NCI-H146 (cell line): ENCODE results near the gene NUMBL.
"Not testable (repeated sequence)": the region's sequence is repeated elsewhere in the genome, so short reads cannot be mapped to it uniquely, and the experiment has no call there.

Experiments used
- DNase-seq: peaks from one replicate; lab custom pipeline; 2025; lab: John Stamatoyannopoulos, UW

NUMBL gene

DNA sequence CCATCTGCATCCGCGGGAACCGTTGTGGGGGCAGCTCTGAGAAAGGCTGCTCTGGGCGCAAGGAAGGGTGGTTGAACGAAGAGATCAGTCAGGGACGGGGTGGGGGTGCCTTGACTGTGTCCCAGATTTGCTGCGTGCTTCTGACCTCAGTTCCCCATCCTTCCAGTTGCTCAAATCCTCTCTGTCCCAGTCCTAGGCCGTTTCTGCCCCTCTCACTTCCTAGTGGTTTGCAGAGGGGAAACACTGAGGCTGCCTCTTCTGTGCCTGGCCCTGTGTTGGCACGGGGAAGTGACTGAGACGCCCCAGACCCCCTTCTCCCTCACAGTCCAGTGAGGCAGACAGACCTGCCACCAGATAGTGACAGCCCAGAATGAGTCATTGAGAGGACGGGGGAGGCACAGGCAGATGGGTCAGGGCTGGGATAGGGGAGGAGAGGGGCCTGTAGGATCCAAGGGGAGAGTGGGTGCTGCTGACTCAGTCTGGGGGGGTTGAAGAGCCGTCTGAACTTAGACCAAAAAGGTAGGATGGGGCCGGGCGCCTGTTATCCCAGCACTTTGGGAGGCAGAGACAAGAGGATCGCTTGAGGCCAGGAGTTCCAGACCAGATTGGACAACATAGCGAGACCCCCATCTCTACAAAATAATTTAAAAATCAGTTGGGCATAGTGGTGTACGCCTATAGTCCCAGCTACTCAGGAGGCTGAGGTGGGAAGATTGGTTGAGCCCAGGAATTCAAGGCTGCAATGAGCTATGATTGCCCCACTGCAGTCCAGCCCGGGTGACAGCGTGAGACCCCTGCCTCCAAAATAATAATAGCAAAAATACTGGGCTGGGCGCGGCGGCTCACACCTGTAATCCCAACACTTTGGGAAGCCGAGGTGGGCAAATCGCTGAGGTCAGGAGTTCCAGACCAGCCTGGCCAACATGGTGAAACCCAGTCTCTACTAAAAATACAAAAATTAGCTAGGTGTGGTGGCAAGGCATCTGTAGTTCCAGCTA is 26.5 kb downstream of the NUMBL start:
- no peak for DNase-seq

DNA sequence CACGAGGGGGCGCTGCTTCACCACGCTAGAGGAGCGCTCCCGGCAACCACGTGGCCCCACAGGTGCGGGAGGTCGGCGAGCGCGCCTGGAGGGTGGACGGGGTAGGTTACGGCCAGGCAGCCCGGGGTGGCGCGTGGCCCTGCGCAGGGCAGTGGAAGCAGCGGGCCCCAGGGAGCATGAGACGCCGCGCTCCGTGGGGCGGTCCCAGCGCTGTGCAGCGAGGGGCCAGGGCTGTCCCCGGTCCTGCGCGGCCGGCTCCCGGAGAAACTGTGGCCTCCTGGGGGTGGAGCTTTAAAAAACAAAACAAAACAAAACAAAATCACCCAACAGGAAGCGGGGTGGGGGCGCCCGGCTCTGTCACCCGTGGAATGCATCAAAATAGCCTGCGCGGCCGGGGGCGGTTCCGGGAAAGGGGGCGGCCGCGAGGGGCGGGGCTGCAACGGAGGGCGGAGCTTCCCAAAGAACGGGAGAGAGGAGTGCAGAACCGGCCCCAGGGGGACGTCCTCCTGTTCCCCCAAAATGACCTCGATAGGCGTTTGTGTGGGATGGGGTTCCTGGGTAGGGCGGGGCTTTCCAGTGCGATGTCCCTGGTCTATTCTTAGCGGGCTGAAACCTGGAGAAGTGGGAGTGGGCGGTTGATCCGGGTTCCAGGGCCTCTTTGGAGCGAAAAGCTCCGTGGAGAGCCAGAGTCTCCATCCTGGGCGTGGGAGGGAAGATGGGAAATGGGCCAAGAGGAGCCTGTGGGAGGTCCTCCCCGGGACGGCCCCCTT is 27.3 kb downstream of the NUMBL start:
- peak; percentile 88 for DNase-seq

DNA sequence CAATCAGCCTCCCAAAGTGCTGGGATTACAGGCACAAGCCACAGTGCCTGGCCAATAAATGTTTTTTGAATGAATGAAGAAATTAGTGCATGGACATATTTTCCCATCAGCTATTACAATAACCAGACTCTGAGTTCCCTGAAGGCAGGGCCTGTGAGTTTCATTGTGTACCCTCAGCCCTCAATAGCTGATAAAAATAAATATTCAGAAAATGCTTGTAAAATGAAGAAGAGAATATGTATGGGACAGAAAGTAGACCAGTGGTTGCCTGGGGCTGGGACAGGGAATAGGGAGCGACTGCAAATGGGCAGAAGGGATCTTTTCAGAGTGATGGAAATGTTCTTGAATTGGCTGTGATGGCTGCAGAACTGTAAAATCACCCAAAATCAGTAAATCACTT is 28.8 kb downstream of the NUMBL start:
- DNase-seq: no peak

DNA sequence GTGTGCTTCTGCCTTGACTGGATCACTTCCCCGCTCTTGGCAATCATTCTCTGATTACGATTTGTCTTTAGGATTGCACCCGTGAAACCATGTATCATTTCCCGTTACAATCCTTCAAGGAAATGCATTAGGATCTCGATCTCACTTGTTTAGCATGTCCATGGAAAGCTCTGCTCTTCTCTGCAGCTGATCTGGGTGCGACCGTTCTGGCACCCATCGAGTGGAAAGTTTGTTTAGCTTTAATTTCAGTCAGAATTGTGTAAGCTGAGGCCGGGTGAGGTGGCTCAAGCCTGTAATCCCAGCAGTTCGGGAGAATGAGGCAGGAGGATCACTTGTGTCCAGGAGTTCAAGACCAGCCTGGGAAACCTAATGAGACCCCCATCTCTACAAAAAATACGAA is 30.9 kb downstream of the NUMBL start:
- no peak for DNase-seq

DNA sequence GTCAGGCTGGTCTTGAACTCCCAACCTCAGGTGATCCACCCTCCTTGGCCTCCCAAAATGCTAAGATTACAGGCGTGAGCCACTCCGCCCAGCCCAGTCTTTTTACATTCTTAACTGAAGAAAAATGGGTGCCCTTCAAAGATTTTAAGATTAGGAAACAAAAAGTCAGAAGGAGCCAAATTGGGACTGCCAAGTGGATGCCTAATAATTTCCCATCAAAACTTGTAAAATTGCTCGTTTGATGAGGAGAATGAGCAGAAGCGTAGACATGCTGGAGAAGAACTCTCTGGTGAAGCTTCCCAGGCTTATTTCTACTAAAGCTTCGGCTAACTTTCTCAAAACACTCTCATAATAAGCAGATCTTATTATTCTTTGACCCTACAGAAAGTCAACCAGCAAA is 31.3 kb downstream of the NUMBL start:
- no peak for DNase-seq

DNA sequence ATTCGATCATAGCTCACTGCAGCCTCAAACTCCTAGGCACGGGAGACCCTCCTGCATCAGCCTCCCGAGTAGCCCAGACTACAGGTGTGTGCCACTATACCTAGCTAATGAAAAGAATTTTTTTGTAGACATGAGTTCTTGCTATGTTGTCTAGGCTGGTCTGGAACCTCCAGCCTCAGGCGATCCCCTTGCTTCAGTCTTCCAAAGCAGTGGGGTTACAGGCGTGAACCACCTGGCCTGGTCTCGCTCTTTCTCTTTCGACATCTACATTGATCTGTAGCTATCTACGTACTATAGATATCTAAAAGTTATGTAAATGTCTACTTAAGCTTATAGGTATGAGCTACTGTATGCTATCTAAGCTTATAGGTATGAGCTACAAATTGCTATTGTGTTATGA is 32.4 kb downstream of the NUMBL start:
- no peak for DNase-seq

DNA sequence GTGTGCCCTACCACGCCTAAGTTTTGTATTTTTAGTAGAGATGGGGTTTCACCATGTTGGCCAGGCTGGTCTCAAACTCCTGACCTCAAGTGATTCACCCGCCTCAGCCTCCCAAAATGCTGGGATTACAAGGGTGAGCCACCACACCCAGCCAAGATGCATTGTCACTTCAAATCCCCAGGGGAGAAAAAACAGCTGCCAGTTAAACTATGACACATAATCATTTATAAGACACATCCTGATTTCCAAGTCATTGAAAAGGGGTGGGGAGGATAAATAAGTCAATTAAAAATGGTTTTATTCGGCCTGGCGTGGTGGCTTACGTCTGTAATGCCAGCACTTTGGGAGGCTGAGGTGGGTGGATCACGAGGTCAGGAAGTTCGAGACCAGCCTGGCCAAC is 34.8 kb downstream of the NUMBL start:
- not testable (repeated sequence) for DNase-seq

DNA sequence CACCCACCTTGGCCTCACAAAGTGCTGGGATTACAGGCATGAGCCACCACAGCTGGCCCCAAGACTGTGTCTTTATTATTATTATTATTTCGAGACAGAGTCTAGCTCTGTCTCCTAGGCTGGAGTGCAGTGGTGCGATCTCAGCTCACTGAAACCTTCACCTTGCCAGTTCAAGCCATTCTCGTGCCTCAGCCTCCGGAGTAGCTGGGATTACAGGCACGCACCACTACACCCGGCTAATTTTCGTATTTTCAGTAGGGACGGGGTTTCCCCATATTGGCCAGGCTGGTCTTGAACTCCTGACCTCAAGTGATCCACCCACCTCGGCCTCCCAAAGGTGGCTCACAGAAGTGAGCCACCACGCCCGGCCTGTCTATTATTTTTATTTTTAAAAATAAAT is 38.1 kb downstream of the NUMBL start:
- DNase-seq: not testable (repeated sequence)

DNA sequence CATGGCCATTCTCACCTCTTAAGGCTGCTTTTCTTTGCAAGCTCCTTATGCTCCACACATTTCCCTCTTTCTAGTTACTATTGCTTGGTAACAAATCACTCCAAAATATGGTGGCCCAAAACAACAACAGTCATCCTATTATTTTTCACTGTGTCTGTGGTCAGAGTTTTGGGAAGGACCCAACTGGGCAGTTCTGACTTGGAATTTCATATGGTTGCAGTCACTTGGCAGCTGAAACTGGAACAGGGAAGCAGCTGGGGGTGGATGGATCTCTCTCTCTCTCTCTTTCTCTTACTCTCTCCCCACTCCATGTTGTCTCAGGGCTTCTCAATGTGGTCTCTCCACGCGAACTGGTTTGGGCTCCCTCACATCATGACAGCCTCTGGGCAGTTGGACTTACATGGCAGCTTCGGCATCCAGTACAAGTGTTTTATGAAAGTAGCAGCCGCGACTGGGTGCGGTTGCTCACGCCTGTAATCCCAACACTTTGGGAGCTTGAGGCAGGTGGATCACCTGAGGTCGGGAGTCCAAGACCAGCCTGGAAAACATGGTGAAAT is 39.6 kb downstream of the NUMBL start:
- no peak for DNase-seq

DNA sequence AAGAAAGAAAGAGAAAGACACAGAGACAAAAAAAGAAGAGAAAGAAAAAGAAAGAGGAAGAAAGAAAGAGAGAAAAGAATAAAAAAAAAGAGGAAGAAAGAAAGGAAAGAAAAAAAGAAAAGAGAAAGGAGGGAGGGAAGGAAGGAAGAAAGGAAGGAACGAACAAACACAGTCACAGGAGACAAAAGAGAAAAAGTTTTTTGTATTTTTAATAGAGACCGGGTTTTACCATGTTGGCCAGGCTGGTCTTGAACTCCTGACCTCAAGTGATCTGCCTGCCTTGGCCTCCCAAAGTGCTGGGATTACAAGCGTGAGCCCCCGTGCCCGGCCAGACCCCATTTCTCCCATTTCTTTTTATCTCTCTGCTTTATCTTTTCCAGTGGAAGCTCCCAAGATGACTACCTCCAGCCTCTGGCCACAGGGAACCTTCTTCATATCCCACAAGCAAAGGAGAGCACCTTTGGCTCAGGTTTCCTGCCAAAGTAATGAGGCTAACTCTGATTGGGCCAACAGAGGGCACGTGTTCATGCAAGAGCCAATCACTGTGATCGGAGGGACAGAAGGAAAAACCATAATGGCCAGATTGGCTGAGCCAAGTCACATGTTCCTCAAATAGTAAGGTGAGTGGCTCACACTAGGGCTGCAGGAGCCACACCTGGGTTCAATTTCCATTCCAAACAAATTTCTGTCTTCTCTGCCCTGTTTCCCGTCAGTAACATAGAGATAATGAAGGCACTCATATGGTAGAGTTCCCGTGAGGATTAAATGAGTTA is 40.4 kb downstream of the NUMBL start:
- peak; percentile 10 for DNase-seq

DNA sequence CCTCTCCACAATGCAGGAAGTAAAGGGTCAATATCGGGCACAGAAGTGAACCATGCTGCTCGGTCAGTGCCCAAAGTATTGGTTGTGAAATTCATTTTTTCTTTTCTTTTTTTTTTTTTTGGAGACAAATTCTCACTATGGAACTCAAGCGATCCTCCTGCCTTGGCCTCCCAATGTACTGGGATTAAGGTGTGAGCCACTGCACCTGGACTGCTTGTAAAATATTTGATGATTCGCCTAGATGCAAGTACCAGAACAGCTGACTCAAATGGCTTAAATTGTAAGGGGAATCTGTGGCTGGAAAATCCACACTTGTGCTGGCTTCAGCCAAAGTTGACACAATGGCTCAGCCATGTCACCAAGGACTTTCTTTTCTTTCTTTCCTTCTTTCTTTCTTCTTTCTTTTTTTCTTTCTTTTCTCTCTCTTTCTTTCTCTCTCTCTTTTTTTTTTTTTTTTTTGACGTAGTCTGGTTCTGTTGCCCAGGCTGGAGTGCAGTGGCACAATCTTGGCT is 43.7 kb downstream of the NUMBL start:
- no peak for DNase-seq

DNA sequence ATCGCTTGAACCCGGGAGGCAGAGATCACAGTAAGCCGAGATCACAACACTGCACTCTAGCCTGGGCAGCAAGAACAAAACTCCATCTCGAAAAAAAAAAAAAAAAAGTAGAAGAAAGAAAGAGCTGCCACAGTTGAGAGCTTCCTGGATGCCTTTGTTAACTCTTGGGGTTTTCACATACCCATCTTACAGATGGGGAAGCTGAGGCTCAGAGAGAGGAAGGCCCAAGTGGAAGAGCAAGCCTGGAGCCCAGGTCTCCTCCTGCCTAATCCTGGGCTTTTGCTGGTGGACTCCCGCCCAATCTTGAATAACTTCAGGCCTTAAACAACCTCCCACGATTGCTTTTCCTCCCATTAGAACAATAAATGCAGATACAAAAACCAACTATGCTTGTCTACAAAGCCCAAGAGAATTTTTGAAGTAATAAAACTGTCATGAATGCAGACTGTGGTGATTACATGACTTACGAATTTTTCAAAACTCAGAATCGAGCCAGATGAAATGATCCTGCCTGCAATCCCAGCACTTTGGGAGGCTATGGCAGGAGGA is 47.6 kb downstream of the NUMBL start:
- DNase-seq: no peak

DNA sequence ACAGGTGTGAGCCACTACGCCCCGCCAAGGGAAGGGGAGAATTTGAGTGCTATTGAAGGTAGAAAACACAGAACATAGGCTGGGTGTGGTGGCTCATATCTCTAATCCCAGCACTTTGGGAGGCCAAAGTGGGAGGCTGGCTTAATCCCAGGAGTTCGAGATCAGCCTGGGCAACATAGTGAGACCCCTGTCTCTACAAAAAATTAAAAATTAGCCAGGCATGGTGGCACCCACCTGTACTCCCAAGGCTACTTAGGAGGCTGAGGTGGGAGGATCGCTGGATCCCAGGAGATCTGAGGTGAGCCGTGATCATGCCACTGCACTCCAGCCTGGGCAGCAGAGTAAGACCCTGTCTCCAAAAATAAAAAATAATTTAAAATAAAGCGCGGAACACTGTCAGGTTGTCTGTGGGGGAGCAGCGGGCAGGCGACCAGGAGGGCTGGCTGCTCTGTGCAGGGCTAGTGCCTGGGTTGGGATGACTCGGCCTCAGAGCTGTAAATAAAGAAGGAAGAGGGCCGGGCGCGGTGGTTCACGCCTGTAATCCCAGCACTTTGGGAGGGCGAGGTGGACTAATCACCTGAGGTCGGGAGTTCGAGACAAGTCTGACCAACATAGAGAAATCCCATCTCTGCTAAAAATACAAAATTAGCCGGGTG is 48.3 kb downstream of the NUMBL start:
- no peak for DNase-seq

DNA sequence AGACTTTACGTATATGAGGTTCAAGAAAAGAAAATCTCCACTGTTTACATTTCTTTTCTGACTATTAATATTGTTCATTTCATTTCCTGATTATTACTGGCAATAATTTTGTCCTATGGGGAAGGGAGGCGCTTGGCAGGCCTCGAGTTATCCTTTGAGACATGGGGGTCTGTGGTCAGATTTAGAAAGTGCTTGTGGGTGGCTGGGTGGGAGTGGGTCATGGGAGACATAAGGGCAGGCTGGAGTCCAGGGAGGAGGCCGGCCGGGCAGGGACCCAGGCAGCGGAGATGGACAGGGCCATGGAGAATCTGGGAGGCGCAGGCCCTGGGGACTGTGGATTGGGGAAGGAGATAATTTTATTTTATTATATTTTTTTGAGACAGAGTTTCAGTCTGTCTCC is 49.2 kb downstream of the NUMBL start:
- no peak for DNase-seq

DNA sequence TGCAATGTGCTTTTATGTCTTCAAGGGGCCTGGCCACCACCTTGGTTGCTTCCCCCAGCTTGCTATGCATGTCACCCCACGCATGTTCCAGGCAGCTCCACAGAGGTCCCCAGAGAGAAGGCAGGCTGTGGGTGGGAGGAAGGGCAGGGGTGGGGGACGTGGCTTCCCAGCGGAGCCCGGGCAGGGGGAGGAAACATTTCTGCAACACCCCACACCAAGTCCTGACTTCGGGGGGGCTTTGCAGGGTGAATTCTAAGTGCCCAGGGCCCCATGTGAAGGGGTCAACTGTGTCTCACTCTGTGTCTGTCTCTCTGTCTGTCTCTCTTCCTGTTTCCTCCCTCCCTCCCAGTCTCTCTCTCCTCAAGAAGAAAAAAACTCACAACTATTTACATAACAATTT is 49.7 kb downstream of the NUMBL start:
- no peak for DNase-seq

DNA sequence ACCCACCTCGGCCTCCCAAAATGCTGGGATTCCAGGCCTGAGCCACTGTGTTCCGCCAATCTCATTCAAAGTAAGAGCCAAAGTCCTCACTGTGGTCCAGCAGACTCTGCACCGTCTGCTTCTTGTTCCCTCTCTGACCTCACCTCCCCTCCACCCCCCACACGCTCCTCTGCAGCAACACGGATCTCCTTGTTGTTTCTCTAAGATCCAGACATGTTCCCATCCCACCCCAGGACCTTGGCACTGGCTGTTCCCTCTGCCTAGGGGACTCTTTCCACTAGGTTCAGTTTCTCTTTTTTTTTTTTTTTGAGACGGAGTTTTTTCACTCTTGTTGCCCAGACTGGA is 50.8 kb downstream of the NUMBL start:
- no peak for DNase-seq

DNA sequence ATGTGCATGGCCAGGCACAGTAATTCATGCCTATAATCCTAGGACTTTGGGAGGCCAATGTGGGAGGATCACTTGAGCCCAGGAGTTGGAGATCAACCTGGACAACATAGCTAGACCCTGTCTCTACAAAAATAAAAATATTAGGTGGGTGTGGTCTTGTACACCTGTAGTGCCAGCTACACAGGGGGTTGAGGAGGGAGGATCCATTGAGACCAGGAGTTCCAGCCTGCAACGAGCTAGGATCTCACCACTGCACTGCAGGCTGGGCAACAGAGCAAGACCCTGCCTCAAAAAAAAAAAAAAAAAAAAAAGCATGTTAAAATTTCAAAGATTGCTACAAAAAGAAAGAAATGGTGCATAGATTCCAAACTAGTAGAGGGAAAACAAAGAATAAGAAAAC is 52.1 kb downstream of the NUMBL start:
- no peak for DNase-seq

DNA sequence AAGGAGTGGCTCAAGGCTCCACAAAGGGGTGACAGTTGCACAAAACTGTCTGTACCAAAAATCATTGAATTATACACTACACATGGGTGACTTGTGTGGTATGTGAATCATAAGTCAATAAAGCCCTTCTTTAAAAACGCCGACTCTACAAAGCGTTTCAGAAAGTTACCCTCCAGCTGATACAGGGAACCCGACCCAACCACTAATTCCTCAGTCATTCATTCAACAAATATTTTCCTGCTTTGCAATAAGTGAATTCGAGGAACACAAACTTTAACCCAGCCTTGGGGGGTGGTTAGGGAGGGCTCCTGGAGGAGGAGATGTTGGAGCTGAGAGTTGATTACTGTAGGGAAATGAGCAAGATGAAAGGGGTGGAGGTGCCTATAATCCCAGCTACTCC is 57.2 kb downstream of the NUMBL start:
- DNase-seq: no peak

DNA sequence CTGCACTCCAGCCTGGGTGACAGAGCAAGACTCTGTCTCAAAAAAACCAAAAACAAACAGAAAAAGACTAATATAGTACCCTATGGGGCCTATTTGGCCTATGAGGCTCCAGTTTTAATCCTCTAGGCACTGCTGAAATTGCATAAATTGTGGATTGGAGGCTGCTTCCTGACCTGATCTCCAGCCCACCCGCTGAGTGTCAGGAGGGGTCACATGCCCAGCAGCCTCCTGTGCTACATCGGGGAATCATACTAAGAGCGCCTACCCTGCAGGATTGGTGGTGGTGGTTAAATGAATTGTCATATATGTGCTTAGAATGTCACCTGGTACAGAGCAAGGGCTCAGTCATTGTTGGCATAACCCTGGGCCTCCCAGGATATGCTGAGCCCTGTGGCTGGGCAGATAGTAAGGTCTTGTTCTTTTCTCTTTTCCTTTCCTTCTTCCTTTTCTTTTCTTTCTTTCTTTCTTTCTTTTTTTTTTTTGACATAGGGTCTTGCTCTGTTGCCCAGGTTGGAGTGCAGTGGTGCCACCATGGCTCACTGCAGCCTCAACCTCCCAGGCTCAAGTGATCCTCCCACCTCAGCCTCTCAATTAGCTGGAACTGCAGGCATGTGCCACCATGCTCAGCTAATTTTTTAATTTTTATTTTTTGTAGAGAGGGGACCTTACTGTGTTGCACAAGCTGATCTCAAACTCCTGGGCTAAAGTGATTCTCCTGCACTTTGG is 58.0 kb downstream of the NUMBL start:
- DNase-seq: no peak

DNA sequence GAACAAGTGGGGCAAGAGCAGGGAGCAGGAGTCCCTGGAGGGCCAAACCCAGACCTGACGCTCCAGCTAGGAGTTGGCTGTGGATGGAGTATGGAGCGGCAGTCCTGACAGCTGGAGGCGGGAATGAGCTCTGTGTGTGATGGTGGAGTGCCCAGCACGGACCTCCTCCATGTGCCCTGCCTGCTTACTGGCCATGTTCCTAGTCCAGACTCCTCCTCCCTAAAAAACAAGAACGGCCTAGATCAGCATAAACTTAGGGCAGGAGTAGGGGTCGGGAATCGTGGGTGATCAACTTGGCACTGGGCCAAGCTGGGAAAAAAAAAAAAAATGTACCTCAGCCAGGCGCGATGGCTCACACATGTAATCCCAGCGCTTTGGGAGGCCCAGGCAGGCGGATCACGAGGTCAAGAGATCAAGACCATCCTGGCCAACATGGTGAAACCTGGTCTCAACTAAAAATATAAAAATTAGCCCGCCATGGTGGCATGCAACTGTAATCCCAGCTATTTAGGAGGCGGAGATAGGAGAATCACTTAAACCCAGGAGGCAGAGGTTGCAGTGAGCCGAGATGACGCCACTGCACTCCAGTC is 59.8 kb downstream of the NUMBL start:
- no peak for DNase-seq
